Naive thymus-derived CD4-positive, alpha-beta T cell (primary cell): ENCODE data around the gene AOAH. TPM values are rescaled to one million over a fixed set of nuclear protein-coding genes. Genes with fewer than 3 reads are reported as not detected.

Source experiments
- ATAC-seq: fragments of 150-1000 bp; cut with Tn5 transposase; 2 replicates; pipeline ENCODE4 v1.10.0; 2021; ENCODE audit warnings: mild to moderate bottlenecking, moderate library complexity
- CTCF ChIA-PET: fragments of 350-600 bp; sonication (Branson Sonifier 250); formaldehyde crosslinking; loops from one replicate; lab custom pipeline; 2021; ENCODE audit warnings: antibody characterized with exemption; lab: Charles Lee
- POLR2A ChIA-PET: fragments of 350-600 bp; sonication (Branson Sonifier 250); formaldehyde crosslinking; loops from one replicate; lab custom pipeline; 2021; ENCODE audit warnings: antibody characterized with exemption, inconsistent platforms; lab: Charles Lee
- DNase-seq, 9 donors: peaks; one replicate each; pipeline versions ENCODE4 v3.0.0 to v3.0.0-alpha.2; 2020 to 2022; ENCODE audit warnings: mixed read lengths in 1 of 9
- H3K27ac ChIP-seq: one replicate; pipeline ENCODE4 v1.7.0; 2013; ENCODE audit warnings: mild to moderate bottlenecking, low read depth, low read length, moderate library complexity
- H3K27me3 ChIP-seq, 2 donors: one replicate each; pipeline ENCODE4 v1.7.0; 2013; ENCODE audit warnings: low read length in 2 of 2, mild to moderate bottlenecking in 2 of 2, moderate library complexity in 2 of 2; ENCODE audit not compliant: control insufficient read depth in 2 of 2, insufficient read depth in 2 of 2
- H3K36me3 ChIP-seq, 3 experiments: 1 replicate in 2 of 3; 2 replicates in 1 of 3; pipeline ENCODE4 v1.7.0; 2013; ENCODE audit warnings: low read length in 3 of 3, mild to moderate bottlenecking in 3 of 3, moderate library complexity in 1 of 3; ENCODE audit not compliant: insufficient read depth in 3 of 3, control insufficient read depth in 2 of 3
- H3K4me1 ChIP-seq, 2 donors: one replicate each; pipeline ENCODE4 v1.7.0; 2013; ENCODE audit warnings: low read length in 2 of 2, mild to moderate bottlenecking in 2 of 2, moderate library complexity in 1 of 2; ENCODE audit not compliant: control insufficient read depth in 2 of 2, insufficient read depth in 2 of 2
- H3K4me3 ChIP-seq: 2 replicates; pipeline ENCODE4 v1.7.0; 2013; ENCODE audit warnings: mild to moderate bottlenecking, low read length
- H3K9me3 ChIP-seq, 3 experiments: 1 replicate in 2 of 3; 2 replicates in 1 of 3; pipeline ENCODE4 v1.7.0; 2013; ENCODE audit warnings: low read length in 3 of 3; ENCODE audit not compliant: control insufficient read depth in 2 of 3
- H3K27ac Mint-ChIP-seq, 9 donors: one replicate each; pipeline ENCODE4 v1.8.0; 2020 to 2022; ENCODE audit warnings: mixed read lengths in 9 of 9, mild to moderate bottlenecking in 8 of 9, moderate library complexity in 5 of 9, inconsistent platforms in 2 of 9
- H3K27me3 Mint-ChIP-seq, 5 donors: one replicate each; pipeline ENCODE4 v1.8.0; 2021 to 2022; ENCODE audit warnings: mixed read lengths in 5 of 5, mild to moderate bottlenecking in 1 of 5
- H3K36me3 Mint-ChIP-seq, 5 donors: one replicate each; pipeline ENCODE4 v1.8.0; 2020 to 2022; ENCODE audit warnings: mixed read lengths in 5 of 5, mild to moderate bottlenecking in 3 of 5, inconsistent platforms in 1 of 5
- H3K4me1 Mint-ChIP-seq, 7 donors: one replicate each; pipeline ENCODE4 v1.8.0; 2020 to 2022; ENCODE audit warnings: mixed read lengths in 7 of 7, mild to moderate bottlenecking in 3 of 7, inconsistent platforms in 1 of 7
- H3K4me3 Mint-ChIP-seq, 10 donors: one replicate each; pipeline ENCODE4 v1.8.0; 2020 to 2022; ENCODE audit warnings: mild to moderate bottlenecking in 10 of 10, mixed read lengths in 10 of 10, moderate library complexity in 6 of 10, inconsistent platforms in 2 of 10
- H3K9me3 Mint-ChIP-seq, 11 donors: one replicate each; pipeline ENCODE4 v1.8.0; 2020 to 2022; ENCODE audit warnings: mixed read lengths in 11 of 11, mild to moderate bottlenecking in 4 of 11, inconsistent platforms in 1 of 11, moderate library complexity in 1 of 11
- intact Hi-C, 2 donors: fragments of 100-400 bp; cut with micrococcal nuclease; formaldehyde crosslinking; loops; one replicate each; pipeline ENCODE4 v1.15.1; 2023
- polyA plus RNA-seq, 2 donors: library from polyadenylated mRNA; unstranded; fragments of 300-500 nt; fragmentation: Illumina TruSeq; gene quantifications; one replicate each; pipeline ENCODE4 v1.2.3, GENCODE V29; 2021
- total RNA-seq, 6 experiments: library from RNA in 5 of 6; stranded (reverse) in 5 of 6; gene quantifications; 1 replicate in 5 of 6; 2 replicates in 1 of 6; pipeline ENCODE4 v1.2.3 and lab custom pipeline; 2021 to 2026

Gene AOAH
- total and polyA plus RNA-seq, 7 experiments from 2014 or later, result 6.3 to 127 (median 15.5) TPM

DNA sequence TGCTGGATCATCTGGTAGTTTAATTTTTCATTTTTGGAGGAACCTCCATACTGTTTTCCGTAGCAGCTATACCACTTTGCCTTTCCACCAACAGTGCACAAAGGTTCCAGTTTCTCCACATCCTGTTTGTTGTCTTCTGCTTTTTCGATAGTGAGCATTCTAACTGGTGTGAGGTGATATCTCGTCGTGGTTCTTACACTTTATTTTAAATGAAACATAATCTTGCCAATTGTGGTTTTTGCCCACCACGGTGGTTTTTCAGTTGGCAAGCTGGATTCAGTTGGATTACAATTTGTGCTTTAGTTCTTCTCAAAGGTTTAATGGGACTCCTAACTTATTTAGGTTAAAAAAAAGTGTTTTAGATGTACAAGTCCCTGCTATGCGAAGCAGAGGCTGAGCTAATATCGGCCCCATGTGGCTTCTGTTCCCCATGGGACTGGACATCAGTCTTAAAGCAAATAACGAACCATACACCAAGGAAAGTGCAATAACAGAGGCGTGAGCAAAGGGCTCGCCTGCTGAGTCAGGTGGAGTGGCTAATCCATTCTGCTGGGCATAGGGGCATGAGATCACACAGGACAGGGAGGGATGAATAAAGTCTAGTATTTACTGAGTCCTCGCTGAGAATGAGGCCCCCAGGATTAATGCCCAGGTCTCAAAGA, 153.6 kb downstream of the AOAH start:
- Histone ChIP-seq H3K27me3 (no peaks in the 10 kb centered on the region), H3K4me1 (peaks cover 5 to 10% of the 10 kb centered on the region in 2 donors), H3K4me3 (no peak overlapping the region), H3K9me3 (no peaks in the 10 kb centered on the region), H3K27ac (no peak overlapping the region), H3K36me3 (no peaks in the 10 kb centered on the region)
- peak; percentile 24 for ATAC-seq
- ChIA-PET POLR2A (interaction anchor here (0.6 kb wide), 1 partner anchor 49 kb away, joined by 3 read pairs; no protein-coding TSS in a partner anchor), CTCF (no interaction called here)
- intact Hi-C loops, result loop anchor here in 1 of 2 donors (2.0 kb wide), 2 partner anchors 36 to 100 kb away; no protein-coding TSS in a partner anchor
- peaks cover 0 to 2% (median 0%) of the 10 kb centered on the region in 11 donors for H3K9me3 Mint-ChIP-seq
- peaks cover 0 to 69% (median 36%) of the 10 kb centered on the region in 5 donors for H3K36me3 Mint-ChIP-seq
- H3K4me1 Mint-ChIP-seq, result peaks cover 6 to 27% (median 17%) of the 10 kb centered on the region in 7 donors
- DNase-seq, result peak in 3 of 9 donors; percentile 6 to 14 (median 7)
- peak overlapping the region in 4 of 9 donors; percentile 18 to 79 (median 44) for H3K27ac Mint-ChIP-seq
- peak overlapping the region in 5 of 10 donors; percentile 1 to 58 (median 39) for H3K4me3 Mint-ChIP-seq
- no peaks in the 10 kb centered on the region for H3K27me3 Mint-ChIP-seq

DNA sequence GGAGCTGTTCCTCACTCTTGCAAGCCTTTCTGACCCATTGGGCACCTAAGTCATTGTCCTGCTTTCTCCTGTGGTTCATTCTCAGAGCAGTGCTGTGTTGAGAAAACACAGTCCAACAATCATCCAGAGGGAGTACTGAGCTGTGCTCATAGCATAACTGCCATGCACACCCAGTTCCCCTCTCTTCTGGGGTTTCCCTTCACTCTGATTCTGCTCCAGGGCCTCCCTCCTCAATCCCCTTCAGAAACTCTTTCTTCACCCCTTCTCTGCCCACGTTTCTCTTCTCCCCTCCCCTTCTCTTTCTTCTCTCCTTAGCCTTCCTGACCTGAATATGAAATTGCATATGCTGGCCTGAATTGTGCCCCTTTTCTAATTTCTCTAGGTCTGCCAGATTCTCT, 155.8 kb downstream of the AOAH start:
- H3K4me1 ChIP-seq, result peaks cover 5 to 10% of the 10 kb centered on the region in 2 donors
- H3K36me3 Mint-ChIP-seq, result peaks cover 0 to 54% (median 26%) of the 10 kb centered on the region in 5 donors
- no peak for DNase-seq
- peaks cover 6 to 24% (median 17%) of the 10 kb centered on the region in 7 donors for H3K4me1 Mint-ChIP-seq
- ATAC-seq, result no peak
- no peak overlapping the region for H3K27ac ChIP-seq
- no peaks in the 10 kb centered on the region for H3K27me3 ChIP-seq
- no peaks in the 10 kb centered on the region for H3K9me3 ChIP-seq
- peak overlapping the region in 2 of 9 donors; percentile 36 to 48 for H3K27ac Mint-ChIP-seq
- no peaks in the 10 kb centered on the region for H3K27me3 Mint-ChIP-seq
- H3K9me3 Mint-ChIP-seq, result peaks cover 0 to 2% (median 0%) of the 10 kb centered on the region in 11 donors
- ChIA-PET CTCF (no interaction called here), POLR2A (interaction anchor here (0.6 kb wide), 1 partner anchor 218 kb away, joined by 3 read pairs; no protein-coding TSS in a partner anchor)
- no peak overlapping the region for H3K4me3 Mint-ChIP-seq
- no peaks in the 10 kb centered on the region for H3K36me3 ChIP-seq
- H3K4me3 ChIP-seq, result no peak overlapping the region
- intact Hi-C loops, result no loop called here

DNA sequence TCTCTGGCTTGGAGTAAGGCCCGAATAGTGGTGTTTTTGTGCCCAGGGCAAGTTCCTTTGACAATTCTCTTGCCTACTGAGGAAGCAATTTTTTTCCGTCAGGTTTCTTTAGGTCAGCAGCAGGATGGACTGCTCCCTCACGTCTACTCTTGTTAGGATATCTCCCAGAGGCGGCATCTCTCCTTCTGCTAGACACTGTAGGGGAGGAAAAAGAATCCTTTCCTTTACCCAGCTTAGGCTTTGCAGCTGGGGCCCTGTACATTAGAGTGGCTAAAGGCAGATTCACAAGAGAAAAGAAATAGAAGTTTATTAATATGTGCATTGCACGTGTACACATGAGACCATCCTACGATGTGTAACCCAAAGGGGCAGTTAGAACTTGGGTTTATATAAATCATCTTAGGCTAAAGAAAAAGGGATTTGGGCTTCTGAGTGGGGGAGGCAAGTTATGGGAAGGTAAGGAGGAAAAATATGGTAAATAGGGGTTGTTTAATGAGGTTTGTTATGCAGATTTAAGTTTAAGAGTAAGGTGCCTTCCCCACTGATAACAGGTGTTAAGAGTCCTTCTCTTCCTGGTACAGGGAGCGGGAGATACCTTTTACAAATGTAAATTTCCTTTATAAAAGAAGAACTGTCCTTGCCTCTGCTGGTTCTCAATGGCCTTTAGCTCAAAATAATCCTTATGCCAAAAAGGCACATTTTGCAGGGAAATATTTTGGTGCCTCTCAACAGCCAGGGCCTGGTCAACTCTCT, 156.4 kb downstream of the AOAH start:
- no peak overlapping the region for H3K4me3 ChIP-seq
- no peak overlapping the region for H3K27ac ChIP-seq
- no peak for DNase-seq
- H3K4me1 ChIP-seq, result peaks cover 5 to 10% of the 10 kb centered on the region in 2 donors
- CTCF ChIA-PET, result no interaction called here
- no peaks in the 10 kb centered on the region for H3K27me3 Mint-ChIP-seq
- H3K27ac Mint-ChIP-seq, result peak overlapping the region in 1 of 9 donors; percentile 48
- no peak overlapping the region for H3K4me3 Mint-ChIP-seq
- no peaks in the 10 kb centered on the region for H3K9me3 ChIP-seq
- H3K27me3 ChIP-seq, result no peaks in the 10 kb centered on the region
- H3K9me3 Mint-ChIP-seq, result peaks cover 0 to 2% (median 0%) of the 10 kb centered on the region in 11 donors
- H3K36me3 ChIP-seq, result no peaks in the 10 kb centered on the region
- H3K36me3 Mint-ChIP-seq, result peaks cover 0 to 48% (median 23%) of the 10 kb centered on the region in 5 donors
- POLR2A ChIA-PET, result no interaction called here
- no peak for ATAC-seq
- intact Hi-C loops, result no loop called here
- H3K4me1 Mint-ChIP-seq, result peaks cover 6 to 22% (median 17%) of the 10 kb centered on the region in 7 donors

DNA sequence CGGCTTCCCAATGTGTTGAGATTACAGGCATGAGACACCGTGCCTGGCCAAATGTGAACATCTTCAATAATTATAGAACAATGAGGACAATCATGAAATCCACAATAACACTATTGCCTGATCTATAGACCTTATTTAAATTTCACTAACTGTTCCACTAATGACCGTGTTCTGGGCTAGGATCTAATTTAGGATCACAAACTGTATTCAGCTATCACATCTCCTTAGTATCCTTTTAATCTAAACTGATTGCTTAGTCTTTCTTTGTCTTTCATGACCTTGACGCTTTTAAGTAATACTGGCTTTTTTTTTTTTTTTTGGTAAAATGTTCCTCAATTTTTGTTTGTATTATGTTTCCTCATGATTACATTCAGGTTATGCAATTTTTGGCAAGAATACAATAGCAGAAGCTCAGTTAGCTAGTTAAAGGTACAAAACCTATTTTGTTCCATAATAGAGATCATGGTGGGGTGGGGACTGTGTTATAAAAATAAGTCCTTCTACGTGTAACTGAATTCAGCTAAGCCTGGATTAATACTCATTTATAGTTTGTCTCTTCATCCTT, 158.4 kb downstream of the AOAH start:
- Histone ChIP-seq H3K4me3 (no peak overlapping the region), H3K27ac (no peak overlapping the region), H3K36me3 (no peaks in the 10 kb centered on the region), H3K4me1 (peaks cover 3 to 4% of the 10 kb centered on the region in 2 donors), H3K9me3 (no peaks in the 10 kb centered on the region), H3K27me3 (no peaks in the 10 kb centered on the region)
- intact Hi-C loops, result no loop called here
- Mint-ChIP-seq H3K4me1 (peaks cover 6 to 23% (median 9%) of the 10 kb centered on the region in 7 donors), H3K9me3 (peaks cover 0 to 2% (median 0%) of the 10 kb centered on the region in 11 donors), H3K27ac (no peak overlapping the region), H3K36me3 (peaks cover 0 to 53% (median 21%) of the 10 kb centered on the region in 5 donors), H3K27me3 (no peaks in the 10 kb centered on the region), H3K4me3 (no peak overlapping the region)
- CTCF ChIA-PET, result interaction anchor here (0.7 kb wide), 1 partner anchor 73 kb away, joined by 8 read pairs; no protein-coding TSS in a partner anchor
- ATAC-seq (peak; percentile 41), DNase-seq (no peak)
- POLR2A ChIA-PET, result interaction anchor here (0.7 kb wide), 1 partner anchor 1135 kb away, joined by 3 read pairs; no protein-coding TSS in a partner anchor

DNA sequence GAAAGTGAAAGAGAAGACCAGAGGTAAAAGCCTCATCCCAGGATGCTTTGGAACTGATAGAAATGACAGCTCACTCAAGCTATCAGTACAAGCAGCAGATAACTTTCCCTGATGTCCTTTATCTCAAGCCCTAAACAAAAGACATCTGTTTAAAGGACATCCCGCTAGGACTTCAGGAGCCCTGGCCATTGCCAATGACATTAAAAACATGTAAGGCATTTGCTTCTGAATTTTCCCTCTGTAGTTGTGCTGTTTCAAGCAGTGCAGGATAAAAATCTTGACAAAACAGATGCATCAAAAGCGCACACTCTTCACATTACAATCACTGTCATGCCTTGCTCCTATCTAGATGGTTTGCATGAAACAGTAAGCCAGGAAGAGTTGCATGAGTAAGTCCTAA, 159.8 kb downstream of the AOAH start:
- Histone ChIP-seq H3K27me3 (no peaks in the 10 kb centered on the region), H3K9me3 (no peaks in the 10 kb centered on the region), H3K27ac (no peak overlapping the region), H3K4me3 (no peak overlapping the region), H3K4me1 (no peaks in the 10 kb centered on the region), H3K36me3 (no peaks in the 10 kb centered on the region)
- no peaks in the 10 kb centered on the region for H3K27me3 Mint-ChIP-seq
- peaks cover 0 to 13% (median 0%) of the 10 kb centered on the region in 7 donors for H3K4me1 Mint-ChIP-seq
- peaks cover 0 to 4% (median under 1%) of the 10 kb centered on the region in 11 donors for H3K9me3 Mint-ChIP-seq
- POLR2A ChIA-PET, result no interaction called here
- peak overlapping the region in 2 of 9 donors; percentile 37 to 40 for H3K27ac Mint-ChIP-seq
- CTCF ChIA-PET, result no interaction called here
- ATAC-seq, result no peak
- no peak for DNase-seq
- H3K36me3 Mint-ChIP-seq, result peaks cover 3 to 45% (median 18%) of the 10 kb centered on the region in 5 donors
- intact Hi-C loops, result no loop called here
- no peak overlapping the region for H3K4me3 Mint-ChIP-seq

DNA sequence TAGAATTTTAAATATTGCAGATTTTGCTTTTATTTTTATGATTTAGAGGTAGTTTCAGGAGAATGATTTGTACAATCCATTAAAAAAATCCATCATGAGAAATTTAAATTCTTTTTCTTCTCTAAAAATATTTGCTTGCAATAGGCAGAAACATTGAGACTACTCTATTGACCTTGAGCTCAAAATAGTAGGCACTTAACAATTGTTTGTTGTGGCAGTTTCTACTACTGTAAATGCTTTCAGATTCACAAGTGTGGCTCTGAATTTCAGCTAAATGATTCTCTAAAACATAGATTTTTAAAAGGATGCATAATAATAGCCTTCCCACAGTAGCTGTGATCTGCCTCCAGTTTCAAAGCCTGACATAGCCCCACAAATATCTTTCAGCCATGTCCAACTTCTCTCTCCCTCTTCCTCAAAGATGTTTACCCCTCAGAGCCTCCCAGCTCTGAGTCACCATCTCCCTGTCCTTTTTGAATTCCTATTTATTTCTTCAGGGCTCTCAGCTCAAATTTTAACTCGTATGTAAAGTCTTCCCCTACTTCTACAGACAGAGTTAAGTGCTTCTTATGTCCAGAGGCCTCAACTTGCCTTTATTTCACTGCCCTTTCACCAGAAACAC, 160.5 kb downstream of the AOAH start:
- no peak overlapping the region for H3K4me3 Mint-ChIP-seq
- no peaks in the 10 kb centered on the region for H3K36me3 ChIP-seq
- H3K4me1 Mint-ChIP-seq, result peaks cover 0 to 13% (median 0%) of the 10 kb centered on the region in 7 donors
- intact Hi-C loops, result no loop called here
- no peak overlapping the region for H3K27ac ChIP-seq
- no peak overlapping the region for H3K4me3 ChIP-seq
- peaks cover 10 to 45% (median 24%) of the 10 kb centered on the region in 5 donors for H3K36me3 Mint-ChIP-seq
- ATAC-seq (no peak), DNase-seq (no peak)
- H3K4me1 ChIP-seq, result no peaks in the 10 kb centered on the region
- no peaks in the 10 kb centered on the region for H3K27me3 Mint-ChIP-seq
- H3K27me3 ChIP-seq, result no peaks in the 10 kb centered on the region
- peaks cover 0 to 8% (median 2%) of the 10 kb centered on the region in 11 donors for H3K9me3 Mint-ChIP-seq
- CTCF ChIA-PET, result no interaction called here
- peak overlapping the region in 2 of 9 donors; percentile 37 to 40 for H3K27ac Mint-ChIP-seq
- no peaks in the 10 kb centered on the region for H3K9me3 ChIP-seq
- POLR2A ChIA-PET, result no interaction called here
